ENCODE results near the gene CLRN1.

- TF ChIP-seq ZNF619 (CRISPR knock-in tag; IDR thresholded peaks at IDR 0.05) (no peak), CTCF (CRISPR knock-in tag; IDR thresholded peaks at IDR 0.05) (no peak), CBX5 (CRISPR knock-in tag; IDR thresholded peaks at IDR 0.05; ENCODE audit: borderline replicate concordance) (no peak), SP2 (CRISPR knock-in tag; IDR thresholded peaks at IDR 0.05) (no peak)
These were observed 54.6 kb downstream of the CLRN1 start for GRCh38 chr3:150917951-150918350.

Measured in HepG2 (cell line).